BE2C (cell line): ENCODE data around the gene PRKAR2B.
"Not testable (repeated sequence)": the region's sequence is repeated elsewhere in the genome, so short reads cannot be mapped to it uniquely, and the experiment has no call there.

Source experiments
- DNase-seq: peaks from one replicate; pipeline ENCODE4 v3.0.0-alpha.2; 2020
- H3K27me3 ChIP-seq: fragments of 250-450 bp; sonication (Bioruptor Pico); 2 replicates; pipeline ENCODE4 v1.5.1; 2020; ENCODE audit warnings: mild to moderate bottlenecking
- H3K36me3 ChIP-seq: fragments of 250-450 bp; sonication (Bioruptor Pico); 2 replicates; pipeline ENCODE4 v1.5.1; 2020; ENCODE audit warnings: mild to moderate bottlenecking
- H3K4me1 ChIP-seq: fragments of 250-450 bp; sonication (Bioruptor Pico); 2 replicates; pipeline ENCODE4 v1.5.1; 2020
- H3K4me3 ChIP-seq: 2 replicates; pipeline ENCODE4 v1.5.1; 2011; ENCODE audit warnings: low read depth, low read length
- H3K9me3 ChIP-seq: fragments of 250-450 bp; sonication (Bioruptor Pico); 2 replicates; pipeline ENCODE4 v1.5.1; 2020
- CTCF ChIP-seq: IDR thresholded peaks from 2 replicates; pipeline ENCODE4 v1.5.1; 2012; ENCODE audit warnings: mild to moderate bottlenecking, low read depth, low read length

PRKAR2B gene

GRCh38 chr7:107037717-107038603 lies 6.5 kb upstream of the PRKAR2B start:
- TF ChIP-seq CTCF, result no peak
- H3K4me3 ChIP-seq, result no peak overlapping the region
- H3K4me1 ChIP-seq, result peaks cover 8% of the 10 kb centered on the region; the same call in 1 of the 2 replicates
- no peaks in the 10 kb centered on the region for H3K9me3 ChIP-seq
- H3K27me3 ChIP-seq, result no peaks in the 10 kb centered on the region
- no peak for DNase-seq
- no peaks in the 10 kb centered on the region for H3K36me3 ChIP-seq

- Histone ChIP-seq H3K27me3 (no peaks in the 10 kb centered on the region), H3K9me3 (no peaks in the 10 kb centered on the region), H3K4me3 (no peak overlapping the region), H3K4me1 (peaks cover 8% of the 10 kb centered on the region; the same call in 1 of the 2 replicates), H3K36me3 (no peaks in the 10 kb centered on the region)
- DNase-seq, result no peak
- TF ChIP-seq CTCF, result no peak
These were observed 5.2 kb upstream of the PRKAR2B start for GRCh38 chr7:107039199-107039900.

- Histone ChIP-seq H3K4me3 (no peak overlapping the region), H3K4me1 (no peaks in the 10 kb centered on the region), H3K27me3 (no peaks in the 10 kb centered on the region), H3K9me3 (no peaks in the 10 kb centered on the region), H3K36me3 (no peaks in the 10 kb centered on the region)
- TF ChIP-seq CTCF, result no peak
- DNase-seq, result no peak
These were observed 3.4 kb upstream of the PRKAR2B start for GRCh38 chr7:107041097-107041496.

- H3K27me3 ChIP-seq, H3K9me3 ChIP-seq, H3K4me3 ChIP-seq: not testable (repeated sequence)
These were observed 2.7 kb upstream of the PRKAR2B start for GRCh38 chr7:107041764-107042163.

GRCh38 chr7:107042326-107042910 lies 2.1 kb upstream of the PRKAR2B start:
- not testable (repeated sequence) for H3K4me1 ChIP-seq, DNase-seq, H3K36me3 ChIP-seq, H3K4me3 ChIP-seq, H3K27me3 ChIP-seq, H3K9me3 ChIP-seq

More at GRCh38 chr7:107041764-107042163, 2.7 kb upstream of the PRKAR2B start:
- not testable (repeated sequence) for H3K36me3 ChIP-seq, DNase-seq, H3K4me1 ChIP-seq

GRCh38 chr7:107043491-107043890 lies 1.0 kb upstream of the PRKAR2B start:
- no peak for DNase-seq
- Histone ChIP-seq H3K9me3 (no peaks in the 10 kb centered on the region), H3K4me1 (no peaks in the 10 kb centered on the region), H3K27me3 (no peaks in the 10 kb centered on the region), H3K36me3 (no peaks in the 10 kb centered on the region), H3K4me3 (no peak overlapping the region)
- no peak for TF ChIP-seq CTCF
